Measurements from ENCODE around the gene PDLIM1. TPM values are rescaled to one million over a fixed set of nuclear protein-coding genes. Genes with fewer than 3 reads are reported as not detected.

The PDLIM1 gene
- total and polyA plus RNA-seq, 2 of the 13 experiments (the other 11 are each of a cell fraction or from before 2014, with no cell fraction given) = 119 to 123 TPM

- TF ChIP-seq MIER2 (CRISPR knock-in tag; IDR thresholded peaks at IDR 0.05) (no peak), TARDBP (CRISPR knock-in tag; IDR thresholded peaks at IDR 0.05) (peak; percentile 57; the same call in 1 of the 2 replicates), CCAR2 (optimal IDR thresholded peaks at IDR 0.05; ENCODE audit: low read depth, low read length) (no peak), ZBTB33 (CRISPR knock-in tag; IDR thresholded peaks at IDR 0.05) (peak; percentile 26; the same call in 1 of the 2 replicates), MEIS1 (CRISPR knock-in tag; IDR thresholded peaks at IDR 0.05; ENCODE audit: borderline replicate concordance) (no peak), ZNF382 (CRISPR knock-in tag; IDR thresholded peaks at IDR 0.05; ENCODE audit: borderline replicate concordance) (no peak), HIC2 (CRISPR knock-in tag; IDR thresholded peaks at IDR 0.05; ENCODE audit: low read depth) (no peak), NR1H2 (CRISPR knock-in tag; IDR thresholded peaks at IDR 0.05; ENCODE audit: borderline replicate concordance, low read depth) (no peak), PPARG (CRISPR knock-in tag; conservative IDR thresholded peaks at IDR 0.05) (no peak), PAX8 (CRISPR knock-in tag; IDR thresholded peaks at IDR 0.05; ENCODE audit: borderline replicate concordance) (no peak), NFAT5 (CRISPR knock-in tag; IDR thresholded peaks at IDR 0.05) (no peak), FOXM1 (CRISPR knock-in tag; IDR thresholded peaks at IDR 0.05) (no peak), ZSCAN29 (CRISPR knock-in tag; conservative IDR thresholded peaks at IDR 0.05) (no peak), THAP7 (CRISPR knock-in tag; IDR thresholded peaks at IDR 0.05) (no peak), PRDM4 (CRISPR knock-in tag; IDR thresholded peaks at IDR 0.05; ENCODE audit: borderline replicate concordance) (no peak), ZNF576 (CRISPR knock-in tag; IDR thresholded peaks at IDR 0.05) (no peak)
These were observed 45.3 kb upstream of the PDLIM1 start (continued) for GRCh38 chr10:95335933-95336699.
